Mesothelial cell of epicardium (in vitro differentiated cells): Measurements from ENCODE around the gene NACC2. TPM values are rescaled to one million over a fixed set of nuclear protein-coding genes. Genes with fewer than 3 reads are reported as not detected.
A peak's percentile ranks its signal among the peaks of the same experiment; 100 is the strongest.

Experiments used
- DNase-seq, 2 experiments: peaks; one replicate each; pipeline ENCODE4 v3.0.0; 2021; ENCODE audit warnings: low spot score in 2 of 2; ENCODE audit not compliant: unreplicated experiment in 2 of 2
- H3K27ac Mint-ChIP-seq: 2 replicates; pipeline ENCODE4 v1.8.0; 2021; ENCODE audit warnings: mixed read lengths
- H3K27me3 Mint-ChIP-seq: 2 replicates; pipeline ENCODE4 v1.8.0; 2021; ENCODE audit warnings: low read depth, mixed read lengths
- H3K36me3 Mint-ChIP-seq: 2 replicates; pipeline ENCODE4 v1.8.0; 2021; ENCODE audit warnings: mixed read lengths
- H3K4me1 Mint-ChIP-seq: 2 replicates; pipeline ENCODE4 v1.8.0; 2021; ENCODE audit warnings: mixed read lengths
- H3K4me3 Mint-ChIP-seq: 2 replicates; pipeline ENCODE4 v1.8.0; 2021; ENCODE audit warnings: mild to moderate bottlenecking, moderate library complexity, mixed read lengths
- H3K9me3 Mint-ChIP-seq: 2 replicates; pipeline ENCODE4 v1.8.0; 2021; ENCODE audit warnings: mixed read lengths
- total RNA-seq: library from RNA; stranded (reverse); gene quantifications from 3 replicates; pipeline ENCODE4 v1.2.1, GENCODE V29; 2021
- TF ChIP-seq, protein P1 (sequence below): fragments of 200-600 bp; sonication (generic); IDR thresholded peaks from one replicate; pipeline ENCODE4 v1.5.0; 2021; ENCODE audit warnings: antibody characterized with exemption; ENCODE audit not compliant: unreplicated experiment

The NACC2 gene
- total RNA-seq, 1 donor from 2014 or later: 18.4 TPM

GRCh38 chr9:136016572-136017288 is 78.4 kb downstream of the NACC2 start:
- Mint-ChIP-seq H3K36me3 (peaks cover 3% of the 10 kb centered on the region), H3K4me3 (no peak overlapping the region), H3K27ac (peak overlapping the region; percentile 33), H3K9me3 (no peaks in the 10 kb centered on the region), H3K4me1 (peaks cover 9% of the 10 kb centered on the region), H3K27me3 (no peaks in the 10 kb centered on the region)
- no peak for DNase-seq
- TF ChIP-seq, protein P1, sequence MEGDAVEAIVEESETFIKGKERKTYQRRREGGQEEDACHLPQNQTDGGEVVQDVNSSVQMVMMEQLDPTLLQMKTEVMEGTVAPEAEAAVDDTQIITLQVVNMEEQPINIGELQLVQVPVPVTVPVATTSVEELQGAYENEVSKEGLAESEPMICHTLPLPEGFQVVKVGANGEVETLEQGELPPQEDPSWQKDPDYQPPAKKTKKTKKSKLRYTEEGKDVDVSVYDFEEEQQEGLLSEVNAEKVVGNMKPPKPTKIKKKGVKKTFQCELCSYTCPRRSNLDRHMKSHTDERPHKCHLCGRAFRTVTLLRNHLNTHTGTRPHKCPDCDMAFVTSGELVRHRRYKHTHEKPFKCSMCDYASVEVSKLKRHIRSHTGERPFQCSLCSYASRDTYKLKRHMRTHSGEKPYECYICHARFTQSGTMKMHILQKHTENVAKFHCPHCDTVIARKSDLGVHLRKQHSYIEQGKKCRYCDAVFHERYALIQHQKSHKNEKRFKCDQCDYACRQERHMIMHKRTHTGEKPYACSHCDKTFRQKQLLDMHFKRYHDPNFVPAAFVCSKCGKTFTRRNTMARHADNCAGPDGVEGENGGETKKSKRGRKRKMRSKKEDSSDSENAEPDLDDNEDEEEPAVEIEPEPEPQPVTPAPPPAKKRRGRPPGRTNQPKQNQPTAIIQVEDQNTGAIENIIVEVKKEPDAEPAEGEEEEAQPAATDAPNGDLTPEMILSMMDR: no peak

- H3K27ac Mint-ChIP-seq: peak overlapping the region; percentile 30
- H3K4me3 Mint-ChIP-seq: no peak overlapping the region
- no peaks in the 10 kb centered on the region for H3K27me3 Mint-ChIP-seq
- no peaks in the 10 kb centered on the region for H3K36me3 Mint-ChIP-seq
- no peaks in the 10 kb centered on the region for H3K9me3 Mint-ChIP-seq
- TF ChIP-seq, protein P1: no peak
- peaks cover 9% of the 10 kb centered on the region for H3K4me1 Mint-ChIP-seq
- DNase-seq: no peak
These were observed 79.2 kb downstream of the NACC2 start for GRCh38 chr9:136015656-136016571.

DNA sequence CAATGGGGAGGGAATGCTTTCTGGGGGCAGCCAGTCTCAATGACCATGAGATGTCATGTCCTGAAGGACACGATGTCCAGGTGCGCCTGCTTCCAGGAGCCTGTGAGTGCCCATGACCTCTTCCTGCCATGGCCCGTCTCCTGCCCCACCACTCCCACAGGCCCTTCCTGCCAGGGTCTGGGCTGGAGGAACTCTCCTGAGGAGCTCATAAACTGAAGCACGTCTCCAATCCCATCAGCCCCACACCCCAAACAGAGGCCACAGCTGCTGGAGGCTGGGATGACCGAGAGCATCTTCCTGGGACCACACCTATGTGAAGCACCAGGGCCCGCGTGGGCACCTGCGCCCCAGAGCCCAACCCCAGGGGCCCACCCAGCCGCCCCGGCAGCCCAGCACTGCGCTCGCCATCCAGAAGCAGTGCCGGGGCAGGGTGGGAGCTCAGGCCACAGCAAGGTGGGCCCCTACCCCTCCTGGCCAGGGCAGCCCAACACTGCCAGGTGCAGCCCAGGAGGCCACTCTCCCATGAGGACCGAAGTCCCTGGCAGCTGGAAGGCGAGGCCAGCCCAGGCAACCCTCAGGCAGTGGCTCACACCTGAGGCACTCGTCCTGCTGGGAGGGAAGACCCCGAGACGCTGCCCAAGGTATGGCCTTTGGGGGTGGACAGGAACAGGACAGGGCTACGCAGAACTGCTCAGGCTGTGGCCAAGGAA is 80.0 kb downstream of the NACC2 start:
- Mint-ChIP-seq H3K4me3 (no peak overlapping the region), H3K4me1 (peaks cover 9% of the 10 kb centered on the region), H3K36me3 (no peaks in the 10 kb centered on the region), H3K27ac (peak overlapping the region; percentile 30), H3K27me3 (no peaks in the 10 kb centered on the region), H3K9me3 (no peaks in the 10 kb centered on the region)
- TF ChIP-seq, protein P1: no peak
- no peak for DNase-seq

DNA sequence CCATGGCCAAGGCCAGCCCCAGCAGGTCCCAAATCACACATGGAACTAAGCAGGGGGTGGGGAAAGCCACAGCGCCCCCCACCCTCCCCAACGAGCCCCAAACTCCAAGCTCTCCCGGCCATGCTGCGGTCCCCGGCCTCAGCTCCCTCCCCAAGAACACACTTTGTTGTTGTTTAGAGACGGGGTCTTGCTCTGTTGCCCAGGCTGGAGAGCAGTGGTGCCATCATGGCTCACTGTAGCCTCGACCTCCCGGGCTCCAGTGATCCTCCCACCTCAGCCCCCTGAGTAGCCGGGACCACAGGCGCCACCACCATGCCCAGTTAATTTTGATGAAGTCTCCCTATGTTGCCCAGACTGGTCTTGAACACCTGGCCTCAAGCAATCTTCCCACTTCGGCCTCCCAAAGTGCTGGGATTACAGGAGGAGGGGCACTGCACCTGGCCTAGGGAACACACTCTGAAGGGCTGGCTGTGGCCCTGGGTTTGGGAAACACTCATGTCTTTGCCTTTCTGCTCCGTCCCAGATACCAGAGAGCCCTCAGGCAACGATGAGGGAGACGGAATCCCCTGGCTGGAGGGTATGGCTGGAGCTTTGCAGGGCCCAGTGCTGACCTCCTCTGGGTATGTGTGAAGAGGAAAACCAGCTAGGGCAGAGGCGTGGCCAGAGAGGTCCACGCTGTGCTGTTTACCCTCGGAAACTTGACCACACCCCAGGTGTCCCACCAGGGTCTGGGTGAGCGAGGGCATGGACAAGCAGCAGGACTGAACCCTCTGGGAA is 80.8 kb downstream of the NACC2 start:
- H3K27ac Mint-ChIP-seq: no peak overlapping the region
- H3K4me3 Mint-ChIP-seq: no peak overlapping the region
- TF ChIP-seq, protein P1: no peak
- no peak for DNase-seq
- no peaks in the 10 kb centered on the region for H3K9me3 Mint-ChIP-seq
- H3K4me1 Mint-ChIP-seq: peaks cover 9% of the 10 kb centered on the region
- no peaks in the 10 kb centered on the region for H3K27me3 Mint-ChIP-seq
- H3K36me3 Mint-ChIP-seq: no peaks in the 10 kb centered on the region

DNA sequence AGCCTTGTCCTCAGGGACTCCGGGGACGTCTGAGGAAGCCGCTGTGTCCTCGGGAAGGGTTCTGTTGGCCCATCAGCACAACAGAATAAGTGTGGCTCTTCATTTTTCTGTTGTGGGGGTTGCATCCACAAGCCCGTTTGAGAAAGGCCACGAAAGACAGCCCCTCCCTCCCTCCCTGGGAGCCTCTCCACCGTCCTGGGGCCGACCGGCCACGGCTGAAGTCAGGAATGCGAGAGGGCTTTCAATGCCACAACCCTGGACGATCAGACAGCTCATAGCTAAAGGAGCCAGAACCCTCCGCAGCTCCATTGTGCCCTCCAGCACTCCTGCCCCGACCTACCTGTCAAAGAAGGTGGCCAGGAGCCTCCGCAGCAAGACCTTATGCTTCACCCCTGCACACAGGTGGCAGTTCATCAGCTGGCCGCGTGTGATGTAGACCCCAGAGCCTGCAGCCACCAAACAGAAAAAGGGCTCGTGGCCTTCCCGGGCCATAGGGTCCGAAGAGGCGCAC is 81.5 kb downstream of the NACC2 start:
- Mint-ChIP-seq H3K36me3 (no peaks in the 10 kb centered on the region), H3K27ac (no peak overlapping the region), H3K27me3 (no peaks in the 10 kb centered on the region), H3K4me1 (peaks cover 9% of the 10 kb centered on the region), H3K4me3 (no peak overlapping the region), H3K9me3 (no peaks in the 10 kb centered on the region)
- TF ChIP-seq, protein P1: no peak
- DNase-seq: no peak
